D721Med (cell line): ENCODE measurements around the gene GTF3C1.

Experiments
- DNase-seq: peaks from one replicate; pipeline ENCODE4 v3.0.0; 2011; ENCODE audit warnings: low spot score; ENCODE audit not compliant: insufficient read length
- FAIRE-seq: peaks from 2 replicates; lab custom pipeline; 2011; peaks lifted over from hg19 to GRCh38; lab: Jason Lieb, UNC
- TF ChIP-seq, protein P1 (sequence below): IDR thresholded peaks from 2 replicates; pipeline ENCODE4 v1.5.1; 2012; ENCODE audit warnings: mild to moderate bottlenecking, control low read depth; ENCODE audit not compliant: insufficient read depth; ENCODE audit errors: missing control alignments

Gene GTF3C1

DNA sequence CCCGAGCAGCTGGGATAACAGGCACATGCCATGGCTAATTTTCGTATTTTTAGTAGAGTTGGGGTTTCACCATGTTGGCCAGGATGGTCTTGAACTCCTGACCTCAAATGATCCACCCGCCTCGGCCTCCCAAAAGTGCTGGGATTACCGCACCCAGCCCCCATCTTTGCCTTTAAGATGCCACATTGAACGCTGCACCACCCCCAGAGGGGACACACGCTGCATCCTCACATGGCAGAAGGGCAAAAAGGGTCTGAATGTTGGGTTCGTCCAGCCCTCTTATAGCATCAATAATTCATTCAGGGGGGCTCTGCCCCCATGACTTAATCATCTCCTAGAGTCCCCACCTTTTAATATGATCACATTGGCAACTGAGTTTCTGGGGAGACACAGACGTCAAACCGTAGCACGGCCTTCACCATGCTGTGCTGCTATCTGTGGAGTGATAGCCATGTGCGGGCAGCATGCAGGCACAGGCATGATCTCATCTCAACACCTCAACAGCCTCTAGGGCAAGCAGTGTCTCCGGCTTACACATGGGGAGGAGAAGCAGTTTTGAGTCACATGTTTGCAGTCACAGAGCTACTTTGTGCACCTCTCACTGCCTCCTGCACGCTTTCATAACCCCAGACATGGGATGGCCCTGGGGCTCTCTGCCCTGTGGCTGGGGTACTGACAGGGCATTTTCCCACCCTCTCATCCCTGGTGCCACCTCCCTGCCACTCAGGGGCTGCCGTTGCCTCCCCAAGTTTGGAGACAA is 117.8 kb downstream of the GTF3C1 start:
- no peak for FAIRE-seq
- DNase-seq = no peak
- TF ChIP-seq, protein P1, sequence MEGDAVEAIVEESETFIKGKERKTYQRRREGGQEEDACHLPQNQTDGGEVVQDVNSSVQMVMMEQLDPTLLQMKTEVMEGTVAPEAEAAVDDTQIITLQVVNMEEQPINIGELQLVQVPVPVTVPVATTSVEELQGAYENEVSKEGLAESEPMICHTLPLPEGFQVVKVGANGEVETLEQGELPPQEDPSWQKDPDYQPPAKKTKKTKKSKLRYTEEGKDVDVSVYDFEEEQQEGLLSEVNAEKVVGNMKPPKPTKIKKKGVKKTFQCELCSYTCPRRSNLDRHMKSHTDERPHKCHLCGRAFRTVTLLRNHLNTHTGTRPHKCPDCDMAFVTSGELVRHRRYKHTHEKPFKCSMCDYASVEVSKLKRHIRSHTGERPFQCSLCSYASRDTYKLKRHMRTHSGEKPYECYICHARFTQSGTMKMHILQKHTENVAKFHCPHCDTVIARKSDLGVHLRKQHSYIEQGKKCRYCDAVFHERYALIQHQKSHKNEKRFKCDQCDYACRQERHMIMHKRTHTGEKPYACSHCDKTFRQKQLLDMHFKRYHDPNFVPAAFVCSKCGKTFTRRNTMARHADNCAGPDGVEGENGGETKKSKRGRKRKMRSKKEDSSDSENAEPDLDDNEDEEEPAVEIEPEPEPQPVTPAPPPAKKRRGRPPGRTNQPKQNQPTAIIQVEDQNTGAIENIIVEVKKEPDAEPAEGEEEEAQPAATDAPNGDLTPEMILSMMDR = no peak

DNA sequence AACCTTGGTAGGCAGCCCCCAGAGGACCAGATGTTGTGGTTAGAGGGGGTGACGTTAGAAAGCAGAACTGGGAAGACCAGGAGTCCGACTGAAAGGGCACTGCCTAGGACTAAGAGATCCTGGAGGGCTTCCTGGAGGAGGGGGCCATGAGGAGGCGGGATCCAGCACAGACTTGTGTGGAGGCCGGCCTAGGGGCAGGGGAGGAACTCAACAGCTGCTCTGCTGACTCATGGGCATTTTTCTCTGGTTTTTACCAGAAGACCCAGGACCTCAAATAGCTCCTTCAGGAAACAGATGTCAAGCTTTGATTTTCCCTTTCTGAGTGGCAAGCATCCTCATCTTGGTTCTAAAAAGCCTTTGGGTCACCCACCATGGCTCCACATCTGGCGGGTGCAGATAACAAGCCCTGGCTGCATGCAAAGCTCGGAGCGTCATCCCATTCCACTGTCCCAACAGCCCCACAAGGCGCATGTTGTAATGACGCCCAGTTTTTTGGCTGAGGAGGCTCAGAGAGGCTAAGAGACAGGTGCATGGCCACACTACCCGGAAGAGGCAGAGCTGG is 118.7 kb downstream of the GTF3C1 start:
- FAIRE-seq = no peak
- TF ChIP-seq, protein P1 = no peak
- no peak for DNase-seq

DNA sequence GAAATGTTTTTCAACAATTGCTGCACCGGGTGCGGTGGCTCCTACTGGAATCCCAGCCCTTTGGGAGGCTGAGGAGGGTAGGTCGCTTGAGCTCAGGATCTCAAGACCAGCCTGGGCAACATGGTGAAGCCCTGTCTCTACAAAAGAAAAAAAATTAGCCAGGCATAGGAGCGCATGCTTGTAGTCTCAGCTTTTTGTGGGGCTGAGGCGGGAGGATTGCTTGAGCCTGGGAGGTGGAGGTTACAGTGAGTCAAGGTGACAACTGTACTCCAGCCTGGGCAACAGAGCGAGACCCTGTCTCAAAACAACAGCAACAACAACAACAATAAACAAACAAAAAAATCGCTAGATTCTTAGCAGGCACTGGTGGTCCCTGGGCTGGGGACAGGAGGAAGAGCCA is 119.2 kb downstream of the GTF3C1 start:
- FAIRE-seq (no peak), DNase-seq (no peak)
- TF ChIP-seq, protein P1 = no peak

DNA sequence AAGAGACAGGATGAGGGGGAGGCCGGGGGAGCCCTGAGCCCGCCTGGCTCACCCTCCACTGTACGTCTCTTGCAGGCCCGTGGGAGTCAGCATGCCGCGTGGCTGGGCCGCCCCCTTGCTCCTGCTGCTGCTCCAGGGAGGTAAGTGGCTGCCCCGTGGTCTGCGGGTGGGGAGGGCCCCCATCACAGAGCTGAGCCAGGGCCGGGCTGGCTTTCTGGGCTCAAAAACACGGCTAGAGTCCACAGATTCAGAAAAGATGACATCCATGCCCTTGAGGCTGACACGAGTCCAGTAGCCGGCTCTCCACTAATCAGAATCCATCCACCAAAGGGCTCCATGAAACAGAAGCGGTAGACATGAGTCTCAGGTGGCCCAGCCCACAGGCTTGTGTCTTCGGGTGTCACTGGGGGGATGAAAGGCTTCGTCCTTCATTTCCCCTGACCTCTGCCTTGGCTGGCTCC is 119.7 kb downstream of the GTF3C1 start:
- FAIRE-seq = no peak
- DNase-seq = no peak
- TF ChIP-seq, protein P1 = no peak

DNA sequence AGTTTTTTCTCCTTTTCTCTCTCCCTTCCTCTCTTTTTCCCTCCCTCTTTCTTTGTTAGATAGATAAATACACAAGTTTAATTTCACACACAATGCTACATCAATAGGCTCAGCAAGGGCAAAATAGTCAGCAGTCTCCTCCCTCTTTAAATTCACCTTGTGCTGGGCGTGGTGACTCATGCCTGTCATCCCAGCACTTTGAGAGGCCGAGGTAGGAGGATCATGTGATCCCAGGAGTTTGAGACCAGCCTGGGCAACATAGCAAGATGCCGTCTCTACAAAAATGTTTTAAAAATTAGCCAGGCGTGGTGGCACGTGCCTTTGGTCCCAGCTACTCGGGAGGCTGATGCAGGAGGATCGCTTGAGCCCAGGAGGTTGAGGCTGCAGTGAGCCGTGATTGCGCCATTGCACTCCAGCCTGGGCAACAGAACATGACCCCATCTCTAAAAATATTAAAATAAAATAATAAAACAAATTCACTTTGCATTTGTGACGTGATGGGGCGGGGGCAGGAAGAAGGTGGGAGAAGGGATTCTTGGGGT is 120.3 kb downstream of the GTF3C1 start:
- TF ChIP-seq, protein P1 = no peak
- no peak for DNase-seq
- no peak for FAIRE-seq

DNA sequence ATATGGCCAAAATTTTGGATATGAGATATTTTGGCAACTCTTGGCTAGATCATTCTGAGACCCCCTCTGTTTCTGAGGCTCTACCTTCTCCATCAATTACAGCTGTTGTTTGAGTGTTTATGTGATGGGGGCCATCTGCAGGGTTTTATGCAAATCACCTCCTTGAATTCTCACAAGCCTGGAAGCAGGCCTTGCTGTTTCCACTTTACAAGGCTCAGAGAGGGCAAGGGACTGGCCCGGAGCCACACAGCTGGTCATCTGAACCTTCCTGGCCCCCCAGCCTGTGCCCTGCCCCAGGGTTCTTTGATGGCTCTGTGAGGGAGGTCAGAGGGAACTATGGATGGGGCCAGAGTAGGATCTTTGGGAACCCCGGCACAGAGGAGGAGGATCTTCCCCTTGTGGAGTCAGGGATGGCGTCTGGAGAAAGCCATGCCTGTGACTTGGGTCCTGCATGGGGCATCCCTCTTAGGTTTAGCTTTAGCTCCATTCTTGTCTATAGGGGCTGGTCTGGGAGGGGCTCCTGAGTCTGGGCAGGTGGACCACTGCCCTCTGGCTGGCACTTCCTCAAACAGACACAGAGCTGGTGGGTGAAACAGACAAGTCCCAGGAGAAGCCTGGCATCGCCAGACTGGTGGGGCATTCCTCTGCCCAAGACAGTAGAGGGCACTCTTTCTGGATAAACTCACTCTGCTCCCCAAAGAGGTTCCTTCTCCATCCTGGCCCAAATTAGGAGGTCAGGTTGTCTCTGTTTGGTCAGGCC is 121.5 kb downstream of the GTF3C1 start:
- no peak for DNase-seq
- no peak for FAIRE-seq
- TF ChIP-seq, protein P1 = no peak
